CD14-positive monocyte (primary cell): ENCODE data around the gene PRR16. TPM values are rescaled to one million over a fixed set of nuclear protein-coding genes. Genes with fewer than 3 reads are reported as not detected.

ENCODE experiments used
- DNase-seq, 3 donors: peaks; one replicate each; pipeline ENCODE4 v3.0.0-alpha.2; 2011 to 2022
- H2AFZ ChIP-seq: 2 replicates; pipeline ENCODE4 v1.6.0; 2012; ENCODE audit warnings: mild to moderate bottlenecking, low read depth, low read length, inconsistent platforms; ENCODE audit not compliant: insufficient read depth, poor library complexity, severe bottlenecking
- H3K27ac ChIP-seq, 2 donors: 1 replicate in 1 of 2; 2 replicates in 1 of 2; pipeline ENCODE4 v1.5.1; 2012 to 2013; ENCODE audit warnings: low read length in 2 of 2, control low read depth in 1 of 2, inconsistent platforms in 1 of 2, low read depth in 1 of 2, mild to moderate bottlenecking in 1 of 2
- H3K27me3 ChIP-seq, 2 donors: one replicate each; pipeline versions ENCODE4 v1.6.0 to v1.6.1; 2011 to 2013; ENCODE audit warnings: low read length in 2 of 2; ENCODE audit not compliant: control insufficient read depth in 2 of 2, insufficient read depth in 2 of 2
- H3K36me3 ChIP-seq, 2 donors: replicated peaks in 1 of 2; 1 replicate in 1 of 2; 2 replicates in 1 of 2; pipeline versions ENCODE4 v1.5.1 to v1.6.1; 2012 to 2013; ENCODE audit warnings: low read length in 2 of 2, control low read depth in 1 of 2, inconsistent platforms in 1 of 2, mild to moderate bottlenecking in 1 of 2; ENCODE audit not compliant: insufficient read depth in 2 of 2, control insufficient read depth in 1 of 2
- H3K4me1 ChIP-seq, 2 donors: 1 replicate in 1 of 2; 2 replicates in 1 of 2; pipeline versions ENCODE4 v1.5.1 to v1.6.1; 2012 to 2013; ENCODE audit warnings: low read length in 2 of 2, control low read depth in 1 of 2, inconsistent platforms in 1 of 2, mild to moderate bottlenecking in 1 of 2, moderate library complexity in 1 of 2; ENCODE audit not compliant: insufficient read depth in 2 of 2, control insufficient read depth in 1 of 2
- H3K4me2 ChIP-seq: replicated peaks from 2 replicates; pipeline ENCODE3; 2012; ENCODE audit warnings: low read length, moderate library complexity, mild to moderate bottlenecking; ENCODE audit not compliant: poor library complexity, severe bottlenecking; ENCODE audit errors: extremely low read depth
- H3K4me3 ChIP-seq, 3 experiments: fragments of 200-600 bp in 1 of 3; sonication (generic) in 1 of 3; replicated peaks in 1 of 3; 1 replicate in 2 of 3; 2 replicates in 1 of 3; pipeline ENCODE4 v1.5.1; 2011 to 2013; ENCODE audit warnings: low read length in 3 of 3, mild to moderate bottlenecking in 3 of 3, control low read depth in 2 of 3, low read depth in 2 of 3, inconsistent platforms in 1 of 3, moderate library complexity in 1 of 3
- H3K79me2 ChIP-seq: 2 replicates; pipeline ENCODE4 v1.6.0; 2012; ENCODE audit warnings: mild to moderate bottlenecking, control low read depth, inconsistent platforms, low read length, moderate library complexity; ENCODE audit not compliant: insufficient read depth
- H3K9ac ChIP-seq: 2 replicates; pipeline ENCODE4 v1.6.0; 2017; ENCODE audit warnings: low read length, mild to moderate bottlenecking; ENCODE audit not compliant: insufficient read depth, poor library complexity, severe bottlenecking
- H3K9me3 ChIP-seq, 2 donors: replicated peaks in 1 of 2; 1 replicate in 1 of 2; 2 replicates in 1 of 2; pipeline versions ENCODE4 v1.5.1 to v1.6.1; 2012 to 2013; ENCODE audit warnings: low read length in 2 of 2, control low read depth in 1 of 2; ENCODE audit not compliant: control insufficient read depth in 1 of 2, insufficient read depth in 1 of 2
- H4K20me1 ChIP-seq: 2 replicates; pipeline ENCODE4 v1.6.0; 2012; ENCODE audit warnings: mild to moderate bottlenecking, low read length, control low read depth, moderate library complexity; ENCODE audit not compliant: insufficient read depth
- H3K27ac Mint-ChIP-seq, 7 donors: one replicate each; pipeline ENCODE4 v1.8.0; 2020; ENCODE audit warnings: mild to moderate bottlenecking in 7 of 7, mixed read lengths in 7 of 7, moderate library complexity in 6 of 7, inconsistent platforms in 2 of 7
- H3K27me3 Mint-ChIP-seq, 3 donors: one replicate each; pipeline ENCODE4 v1.8.0; 2021 to 2022; ENCODE audit warnings: low read depth in 3 of 3, mild to moderate bottlenecking in 3 of 3, mixed read lengths in 3 of 3, moderate library complexity in 3 of 3, inconsistent platforms in 1 of 3
- H3K36me3 Mint-ChIP-seq, 2 donors: one replicate each; pipeline ENCODE4 v1.8.0; 2020; ENCODE audit warnings: mixed read lengths in 2 of 2, inconsistent platforms in 1 of 2, mild to moderate bottlenecking in 1 of 2
- H3K4me1 Mint-ChIP-seq: one replicate; pipeline ENCODE4 v1.8.0; 2020; ENCODE audit warnings: mild to moderate bottlenecking, mixed read lengths
- H3K4me3 Mint-ChIP-seq, 2 donors: one replicate each; pipeline ENCODE4 v1.8.0; 2020; ENCODE audit warnings: mild to moderate bottlenecking in 2 of 2, mixed read lengths in 2 of 2, moderate library complexity in 1 of 2
- H3K9me3 Mint-ChIP-seq, 7 donors: one replicate each; pipeline ENCODE4 v1.8.0; 2020 to 2022; ENCODE audit warnings: mixed read lengths in 7 of 7, mild to moderate bottlenecking in 6 of 7, moderate library complexity in 6 of 7, inconsistent platforms in 2 of 7
- WGBS: methylation state at CpG from one replicate; pipeline ENCODE4 v1.1.5; 2013; ENCODE audit warnings: missing lambda C conversion rate; ENCODE audit not compliant: insufficient coverage; 5-methylcytosine and 5-hydroxymethylcytosine counted together
- intact Hi-C, 2 donors: fragments of 100-400 bp; cut with micrococcal nuclease; formaldehyde crosslinking; loops; one replicate each; pipeline versions ENCODE4 v1.15.0 to v1.15.1; 2023
- polyA plus RNA-seq, 3 donors: library from polyadenylated mRNA; depleted of rRNA in 1 of 3; unstranded in 2 of 3; stranded (reverse) in 1 of 3; fragments of 300-500 nt in 2 of 3; fragments of >200 nt in 1 of 3; fragmentation: Illumina TruSeq in 2 of 3; gene quantifications; 1 replicate in 2 of 3; 2 replicates in 1 of 3; pipeline ENCODE4 v1.2.3, GENCODE V29; 2012 to 2021
- TF ChIP-seq, protein P1 (sequence below): fragments of 200-600 bp; IDR thresholded peaks from one replicate; pipeline ENCODE4 v1.8.0; 2022; ENCODE audit warnings: antibody characterized with exemption, mild to moderate bottlenecking

The PRR16 gene
- polyA plus RNA-seq, 3 donors = 0.14 to 0.74 (median 0.56) TPM

DNA sequence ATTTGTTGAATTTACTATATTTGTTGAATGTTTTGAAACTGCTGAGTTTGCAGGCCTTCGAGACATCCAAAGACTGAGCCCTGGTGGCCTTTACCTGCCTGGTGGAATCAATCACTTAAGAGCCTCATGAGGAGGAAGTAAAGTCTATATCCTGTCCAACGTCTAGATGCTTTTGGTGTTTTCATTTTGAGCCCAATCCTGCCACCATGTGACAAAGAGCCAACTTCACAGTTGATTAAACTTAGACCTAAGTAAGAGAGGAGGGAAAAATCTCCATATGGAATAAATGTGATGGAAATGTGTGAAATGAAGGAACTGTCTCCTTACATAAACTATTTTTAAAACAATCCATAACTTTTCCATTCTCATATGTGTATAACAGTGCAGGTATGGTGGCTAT, 220.1 kb downstream of the PRR16 start:
- H3K9ac ChIP-seq = no peak overlapping the region
- no peak overlapping the region for H3K27ac Mint-ChIP-seq
- no peaks in the 10 kb centered on the region for H3K4me1 ChIP-seq
- no peak overlapping the region for H3K4me2 ChIP-seq
- TF ChIP-seq, protein P1, sequence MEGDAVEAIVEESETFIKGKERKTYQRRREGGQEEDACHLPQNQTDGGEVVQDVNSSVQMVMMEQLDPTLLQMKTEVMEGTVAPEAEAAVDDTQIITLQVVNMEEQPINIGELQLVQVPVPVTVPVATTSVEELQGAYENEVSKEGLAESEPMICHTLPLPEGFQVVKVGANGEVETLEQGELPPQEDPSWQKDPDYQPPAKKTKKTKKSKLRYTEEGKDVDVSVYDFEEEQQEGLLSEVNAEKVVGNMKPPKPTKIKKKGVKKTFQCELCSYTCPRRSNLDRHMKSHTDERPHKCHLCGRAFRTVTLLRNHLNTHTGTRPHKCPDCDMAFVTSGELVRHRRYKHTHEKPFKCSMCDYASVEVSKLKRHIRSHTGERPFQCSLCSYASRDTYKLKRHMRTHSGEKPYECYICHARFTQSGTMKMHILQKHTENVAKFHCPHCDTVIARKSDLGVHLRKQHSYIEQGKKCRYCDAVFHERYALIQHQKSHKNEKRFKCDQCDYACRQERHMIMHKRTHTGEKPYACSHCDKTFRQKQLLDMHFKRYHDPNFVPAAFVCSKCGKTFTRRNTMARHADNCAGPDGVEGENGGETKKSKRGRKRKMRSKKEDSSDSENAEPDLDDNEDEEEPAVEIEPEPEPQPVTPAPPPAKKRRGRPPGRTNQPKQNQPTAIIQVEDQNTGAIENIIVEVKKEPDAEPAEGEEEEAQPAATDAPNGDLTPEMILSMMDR = no peak
- WGBS = 86% methylated on average over 1 of the region's 2 CpGs
- H3K27me3 ChIP-seq = no peaks in the 10 kb centered on the region
- no peak overlapping the region for H3K4me3 Mint-ChIP-seq
- H3K36me3 ChIP-seq = no peaks in the 10 kb centered on the region
- intact Hi-C loops = no loop called here
- no peaks in the 10 kb centered on the region for H3K4me1 Mint-ChIP-seq
- no peaks in the 10 kb centered on the region for H3K27me3 Mint-ChIP-seq
- no peaks in the 10 kb centered on the region for H4K20me1 ChIP-seq
- no peak overlapping the region for H3K4me3 ChIP-seq
- no peaks in the 10 kb centered on the region for H3K9me3 ChIP-seq
- H2AFZ ChIP-seq = no peak overlapping the region
- no peak for DNase-seq
- no peaks in the 10 kb centered on the region for H3K9me3 Mint-ChIP-seq
- H3K79me2 ChIP-seq = no peaks in the 10 kb centered on the region
- no peaks in the 10 kb centered on the region for H3K36me3 Mint-ChIP-seq
- H3K27ac ChIP-seq = no peak overlapping the region

DNA sequence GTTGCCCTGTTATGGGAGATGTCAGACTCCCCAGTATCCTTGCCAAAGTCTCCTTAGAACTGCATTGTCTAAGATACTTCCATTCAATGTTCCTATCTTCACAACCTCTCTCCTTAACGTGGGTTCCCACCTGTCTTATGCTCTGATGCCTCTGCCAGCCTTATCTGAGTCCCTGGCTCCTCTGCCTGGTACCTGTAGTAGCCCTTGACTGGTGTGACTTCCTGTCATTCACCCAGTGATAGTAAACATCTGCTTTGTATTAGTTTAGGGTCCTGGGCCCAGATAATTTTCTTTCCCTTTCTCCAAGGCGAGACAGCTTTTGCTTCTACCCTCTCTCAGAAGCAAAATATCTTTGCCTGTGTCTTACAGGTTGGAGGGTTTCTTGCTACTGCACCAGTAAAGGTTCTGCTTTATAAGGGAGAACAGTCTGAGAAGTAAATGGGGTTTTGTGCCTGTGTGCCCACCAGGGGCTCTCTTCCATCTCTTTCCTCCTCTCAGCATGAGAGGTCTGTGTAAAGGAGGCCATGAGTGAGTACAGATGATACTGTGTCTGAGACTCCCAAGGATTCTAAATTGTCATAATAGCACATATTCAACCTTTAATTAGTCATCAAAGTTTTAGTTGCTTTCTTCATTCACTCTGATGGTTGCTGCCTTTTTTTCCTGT, 220.8 kb downstream of the PRR16 start:
- Mint-ChIP-seq H3K27ac (no peak overlapping the region), H3K9me3 (no peaks in the 10 kb centered on the region), H3K4me3 (no peak overlapping the region), H3K36me3 (no peaks in the 10 kb centered on the region), H3K27me3 (no peaks in the 10 kb centered on the region), H3K4me1 (no peaks in the 10 kb centered on the region)
- 63% methylated on average over 1 of the region's 2 CpGs for WGBS
- no peak overlapping the region for H3K4me3 ChIP-seq
- no peak overlapping the region for H3K4me2 ChIP-seq
- intact Hi-C loops = no loop called here
- H3K9me3 ChIP-seq = no peaks in the 10 kb centered on the region
- H3K4me1 ChIP-seq = no peaks in the 10 kb centered on the region
- no peak overlapping the region for H3K27ac ChIP-seq
- H3K27me3 ChIP-seq = no peaks in the 10 kb centered on the region
- TF ChIP-seq, protein P1 = no peak
- H2AFZ ChIP-seq = no peak overlapping the region
- H4K20me1 ChIP-seq = no peaks in the 10 kb centered on the region
- H3K36me3 ChIP-seq = no peaks in the 10 kb centered on the region
- H3K9ac ChIP-seq = no peak overlapping the region
- H3K79me2 ChIP-seq = no peaks in the 10 kb centered on the region
- DNase-seq = no peak
